ENCODE results near the gene AGRN. TPM values are rescaled to one million over a fixed set of nuclear protein-coding genes. Genes with fewer than 3 reads are reported as not detected.

AGRN gene
- total and polyA plus RNA-seq, 2 of the 4 experiments (the other 2 are of a cell fraction) = 8.1 to 115 TPM

DNA sequence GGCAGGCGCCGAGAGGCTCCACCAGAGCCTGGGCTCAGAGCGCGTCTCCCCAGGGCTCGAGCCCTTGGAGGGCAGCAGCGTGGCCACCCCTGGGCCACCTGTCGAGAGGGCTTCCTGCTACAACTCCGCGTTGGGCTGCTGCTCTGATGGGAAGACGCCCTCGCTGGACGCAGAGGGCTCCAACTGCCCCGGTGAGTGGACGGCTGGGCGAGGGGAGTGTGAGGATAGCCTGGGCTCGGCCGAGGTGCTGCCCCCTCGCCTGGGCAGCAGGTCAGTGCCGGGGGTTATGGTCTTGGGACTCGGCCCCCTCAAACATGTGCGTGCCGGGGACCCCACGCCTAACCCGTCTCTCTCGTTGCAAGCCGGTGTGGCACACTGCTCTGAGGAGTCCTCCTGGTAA, 26.8 kb downstream of the AGRN start:
- no peak overlapping the region for H3K4me2 ChIP-seq (ENCODE audit: low read depth, low read length)
- H3K4me1 ChIP-seq (ENCODE audit: control insufficient read depth, insufficient read depth, low read length) = no peaks in the 10 kb centered on the region
- no peaks in the 10 kb centered on the region for H3K9me3 ChIP-seq (ENCODE audit: control insufficient read depth, insufficient read depth, low read length)
- in situ Hi-C loops (cut with MboI; ENCODE audit: low sequenced_read_pairs) = no loop called here
- no peak overlapping the region for H2BK120ac ChIP-seq (ENCODE audit: low read depth, low read length)
- H3K4me3 ChIP-seq (ENCODE audit: insufficient read depth, low read depth, low read length) = no peak overlapping the region
- H2AK9ac ChIP-seq (replicated peaks; ENCODE audit: low read depth, low read length, poor library complexity) = no peak overlapping the region
- no peak overlapping the region for H2AK5ac ChIP-seq (ENCODE audit: low read depth, low read length)
- no peak overlapping the region for H3K9ac ChIP-seq (ENCODE audit: low read depth, low read length)
- ChIA-PET POLR2A (ENCODE audit: unreplicated experiment) (no interaction called here), CTCF (no interaction called here)
- no peak overlapping the region for H3K27ac ChIP-seq (ENCODE audit: insufficient read depth, low read length)
- H3K4ac ChIP-seq (ENCODE audit: low read depth, low read length) = no peak overlapping the region
- no peak overlapping the region for H2BK15ac ChIP-seq (ENCODE audit: low read depth, low read length)
- no peak overlapping the region for H3K23ac ChIP-seq (ENCODE audit: low read depth, low read length)
- no peak overlapping the region for H4K5ac ChIP-seq (ENCODE audit: low read depth, low read length)
- no peak overlapping the region for H3K14ac ChIP-seq (replicated peaks; ENCODE audit: low read depth, low read length)
- dilution Hi-C loops (cut with HindIII; ENCODE audit: low sequenced_read_pairs, unreplicated experiment) = no loop called here
- H3K27me3 ChIP-seq (ENCODE audit: control insufficient read depth, insufficient read depth, low read length) = no peaks in the 10 kb centered on the region
- no peak overlapping the region for H3K56ac ChIP-seq (ENCODE audit: extremely low read depth, insufficient read depth, low read length)
- BruUV-seq (replicated peaks) = no TSS peak
- no peak overlapping the region for H2BK5ac ChIP-seq (ENCODE audit: low read depth, low read length, poor library complexity, severe bottlenecking)
- intact Hi-C loops (cut with micrococcal nuclease) = no loop called here
- H3K9me1 ChIP-seq (ENCODE audit: insufficient read depth, low read length) = no peaks in the 10 kb centered on the region
- H4K8ac ChIP-seq (ENCODE audit: low read depth in 2 of 2, low read length in 2 of 2) = no peak overlapping the region
- peaks cover 0 to 13% of the 10 kb centered on the region in 2 experiments; a peak in 1 of 4 replicates for H3K79me1 ChIP-seq (ENCODE audit: low read depth in 1 of 2, low read length in 2 of 2)
- no peak for TF ChIP-seq RFX5 (IDR thresholded peaks at IDR 0.05; ENCODE audit: low read depth, low read length)
- TF ChIP-seq MAZ (IDR thresholded peaks at IDR 0.05; ENCODE audit: borderline replicate concordance, low read depth, low read length) = no peak
- no peak for TF ChIP-seq CHD1 (IDR thresholded peaks at IDR 0.05; ENCODE audit: low read depth, low read length)
- TF ChIP-seq RCOR1 (IDR thresholded peaks at IDR 0.05; ENCODE audit: insufficient replicate concordance, low read length) = no peak
- TF ChIP-seq MAFK (IDR thresholded peaks at IDR 0.05; ENCODE audit: low read depth, low read length) = no peak
- TF ChIP-seq, protein P1, sequence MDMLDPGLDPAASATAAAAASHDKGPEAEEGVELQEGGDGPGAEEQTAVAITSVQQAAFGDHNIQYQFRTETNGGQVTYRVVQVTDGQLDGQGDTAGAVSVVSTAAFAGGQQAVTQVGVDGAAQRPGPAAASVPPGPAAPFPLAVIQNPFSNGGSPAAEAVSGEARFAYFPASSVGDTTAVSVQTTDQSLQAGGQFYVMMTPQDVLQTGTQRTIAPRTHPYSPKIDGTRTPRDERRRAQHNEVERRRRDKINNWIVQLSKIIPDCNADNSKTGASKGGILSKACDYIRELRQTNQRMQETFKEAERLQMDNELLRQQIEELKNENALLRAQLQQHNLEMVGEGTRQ (IDR thresholded peaks at IDR 0.05; ENCODE audit: low read depth, low read length) = no peak
- TF ChIP-seq NFE2L2 (IDR thresholded peaks at IDR 0.05; ENCODE audit: low read depth, low read length) = no peak
- TF ChIP-seq MXI1 (IDR thresholded peaks at IDR 0.05; ENCODE audit: borderline replicate concordance, low read depth, low read length) = no peak
- TF ChIP-seq, protein P2, sequence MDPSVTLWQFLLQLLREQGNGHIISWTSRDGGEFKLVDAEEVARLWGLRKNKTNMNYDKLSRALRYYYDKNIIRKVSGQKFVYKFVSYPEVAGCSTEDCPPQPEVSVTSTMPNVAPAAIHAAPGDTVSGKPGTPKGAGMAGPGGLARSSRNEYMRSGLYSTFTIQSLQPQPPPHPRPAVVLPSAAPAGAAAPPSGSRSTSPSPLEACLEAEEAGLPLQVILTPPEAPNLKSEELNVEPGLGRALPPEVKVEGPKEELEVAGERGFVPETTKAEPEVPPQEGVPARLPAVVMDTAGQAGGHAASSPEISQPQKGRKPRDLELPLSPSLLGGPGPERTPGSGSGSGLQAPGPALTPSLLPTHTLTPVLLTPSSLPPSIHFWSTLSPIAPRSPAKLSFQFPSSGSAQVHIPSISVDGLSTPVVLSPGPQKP (IDR thresholded peaks at IDR 0.05; ENCODE audit: borderline replicate concordance, low read depth, low read length) = no peak
- TF ChIP-seq POLR2A (IDR thresholded peaks at IDR 0.05; ENCODE audit: low read depth, low read length) = no peak
- no peak for TF ChIP-seq RAD21 (IDR thresholded peaks at IDR 0.05; ENCODE audit: low read length)
- TF ChIP-seq FOS (IDR thresholded peaks at IDR 0.05; ENCODE audit: low read depth, low read length) = no peak
- TF ChIP-seq CEBPB (IDR thresholded peaks at IDR 0.05; ENCODE audit: low read depth, low read length) = no peak
- H3K36me3 ChIP-seq (ENCODE audit: control insufficient read depth, insufficient read depth, low read length) = peaks cover 74% of the 10 kb centered on the region
- H3K18ac ChIP-seq (ENCODE audit: low read depth, low read length) = no peak overlapping the region
- no peak for ATAC-seq (ENCODE audit: low read depth)
- 97% methylated on average over 26 of the region's 26 CpGs; no CpG with 5 or more reads in 1 of the 2 experiments for WGBS, 2 experiments (ENCODE audit: extremely low coverage in 2 of 2, insufficient read length in 1 of 2)
- no peak overlapping the region for H2AFZ ChIP-seq (replicated peaks; ENCODE audit: low read length, poor library complexity)
- H2BK20ac ChIP-seq (ENCODE audit: low read depth, low read length) = no peak overlapping the region
- DNase-seq = no peak
- H4K91ac ChIP-seq (ENCODE audit: insufficient read depth, low read depth, low read length) = no peak overlapping the region
- peaks cover 7% of the 10 kb centered on the region for H4K20me1 ChIP-seq (ENCODE audit: insufficient read depth, low read length)

Measured in IMR-90 (cell line).